GM19324 (cell line): Measurements from ENCODE around the gene ITGA2.
"Not testable (repeated sequence)": the region's sequence is repeated elsewhere in the genome, so short reads cannot be mapped to it uniquely, and the experiment has no call there.

ENCODE experiments used
- ATAC-seq: cut with Tn5 transposase; IDR thresholded peaks from one replicate; pipeline ENCODE4 v1.9.1; 2021; ENCODE audit warnings: mild to moderate bottlenecking, moderate library complexity; ENCODE audit not compliant: unreplicated experiment, low FRiP score

Gene ITGA2

DNA sequence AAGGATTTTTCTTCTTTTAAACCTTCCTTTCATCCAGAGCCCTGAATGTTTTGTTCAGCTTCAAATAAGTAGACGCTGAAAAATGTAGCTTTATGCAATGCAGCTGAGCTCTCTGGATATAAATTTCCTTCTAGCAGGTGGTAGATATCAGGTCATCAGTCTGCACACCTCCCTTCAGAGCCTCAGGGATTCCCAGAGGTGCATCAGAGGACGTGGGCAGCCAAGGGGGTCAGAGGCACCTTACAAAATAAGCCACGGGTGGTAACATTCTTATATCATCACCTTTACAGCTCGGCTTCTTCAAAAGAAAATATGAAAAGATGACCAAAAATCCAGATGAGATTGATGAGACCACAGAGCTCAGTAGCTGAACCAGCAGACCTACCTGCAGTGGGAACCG is 101.1 kb downstream of the ITGA2 start:
- ATAC-seq: no peak

DNA sequence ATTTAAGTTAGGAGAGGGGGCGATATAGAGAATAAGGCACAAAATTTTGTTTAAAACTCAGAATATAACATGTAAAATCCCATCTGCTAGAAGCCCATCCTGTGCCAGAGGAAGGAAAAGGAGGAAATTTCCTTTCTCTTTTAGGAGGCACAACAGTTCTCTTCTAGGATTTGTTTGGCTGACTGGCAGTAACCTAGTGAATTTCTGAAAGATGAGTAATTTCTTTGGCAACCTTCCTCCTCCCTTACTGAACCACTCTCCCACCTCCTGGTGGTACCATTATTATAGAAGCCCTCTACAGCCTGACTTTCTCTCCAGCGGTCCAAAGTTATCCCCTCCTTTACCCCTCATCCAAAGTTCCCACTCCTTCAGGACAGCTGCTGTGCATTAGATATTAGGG is 102.1 kb downstream of the ITGA2 start:
- no peak for ATAC-seq

DNA sequence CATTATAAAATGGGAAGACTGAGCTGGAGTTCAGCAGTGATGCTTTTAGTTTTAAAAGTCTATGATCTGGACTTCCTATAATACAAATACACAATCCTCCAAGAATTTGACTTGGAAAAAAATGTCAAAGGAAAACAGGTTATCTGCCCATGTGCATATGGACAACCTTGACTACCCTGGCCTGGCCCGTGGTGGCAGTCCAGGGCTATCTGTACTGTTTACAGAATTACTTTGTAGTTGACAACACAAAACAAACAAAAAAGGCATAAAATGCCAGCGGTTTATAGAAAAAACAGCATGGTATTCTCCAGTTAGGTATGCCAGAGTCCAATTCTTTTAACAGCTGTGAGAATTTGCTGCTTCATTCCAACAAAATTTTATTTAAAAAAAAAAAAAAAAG is 103.1 kb downstream of the ITGA2 start:
- no peak for ATAC-seq

DNA sequence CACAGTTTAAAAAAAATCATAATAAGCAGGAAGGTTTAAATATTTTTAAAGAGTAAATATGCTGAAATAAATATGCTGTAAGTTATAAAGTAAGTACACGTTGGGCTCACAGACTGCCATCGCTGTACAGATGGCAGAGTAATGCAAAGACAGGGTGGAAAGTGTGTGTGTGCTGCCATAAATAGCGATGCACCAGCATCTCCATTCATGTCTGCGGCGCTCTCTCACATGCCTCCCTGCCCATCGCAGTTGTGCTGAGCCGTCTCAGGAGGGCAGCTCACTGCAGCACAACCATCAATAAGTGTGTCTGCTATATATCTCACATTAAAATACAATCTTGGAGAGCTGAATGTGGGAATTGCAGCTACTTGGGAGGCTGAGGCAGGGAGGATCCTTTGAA is 106.1 kb downstream of the ITGA2 start:
- no peak for ATAC-seq

DNA sequence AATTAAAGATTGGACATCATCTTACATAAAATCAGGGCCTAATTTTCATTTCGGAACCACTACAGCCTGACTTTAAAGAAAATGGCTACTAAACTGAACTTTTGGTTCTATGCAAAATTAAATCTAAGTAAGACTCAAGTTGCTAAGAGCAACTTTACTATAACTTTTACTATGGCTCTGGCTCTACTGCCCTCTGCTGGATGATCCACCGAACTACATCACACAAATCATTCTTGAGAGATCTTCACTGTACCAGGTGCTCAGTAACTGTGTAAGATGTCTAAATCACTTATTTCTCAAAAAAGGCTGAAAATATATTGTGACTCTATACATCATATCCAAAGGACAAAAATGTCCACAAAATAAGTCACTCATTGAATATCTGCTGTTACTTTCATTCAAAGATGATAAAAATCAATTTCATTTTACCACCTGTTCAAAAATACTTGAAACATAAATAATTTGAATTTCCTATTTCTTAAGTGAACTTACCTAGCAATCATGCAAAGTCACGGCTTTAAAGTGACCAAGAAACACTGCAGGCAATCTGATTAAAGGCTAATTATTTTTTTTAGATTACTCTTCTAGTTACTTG is 106.9 kb downstream of the ITGA2 start:
- ATAC-seq: no peak

DNA sequence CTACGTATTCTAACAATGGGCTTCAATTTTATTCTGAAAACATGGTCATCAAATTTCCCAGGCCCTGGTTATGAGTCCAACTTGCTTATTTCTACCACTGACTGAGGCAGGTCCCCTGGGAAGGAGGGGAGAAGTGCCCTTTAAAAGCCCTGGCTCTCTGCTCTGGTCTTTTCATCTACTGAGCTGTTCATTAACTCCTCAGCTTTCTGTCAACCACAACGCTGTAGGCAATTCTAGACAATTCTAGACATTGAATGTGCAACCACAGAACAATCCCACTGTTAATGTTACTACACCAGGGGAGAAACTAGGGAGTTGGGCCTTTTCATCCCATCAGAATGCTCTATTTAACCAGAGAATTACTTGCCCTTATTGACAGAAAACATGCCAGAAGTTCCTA is 110.4 kb downstream of the ITGA2 start:
- ATAC-seq: no peak

DNA sequence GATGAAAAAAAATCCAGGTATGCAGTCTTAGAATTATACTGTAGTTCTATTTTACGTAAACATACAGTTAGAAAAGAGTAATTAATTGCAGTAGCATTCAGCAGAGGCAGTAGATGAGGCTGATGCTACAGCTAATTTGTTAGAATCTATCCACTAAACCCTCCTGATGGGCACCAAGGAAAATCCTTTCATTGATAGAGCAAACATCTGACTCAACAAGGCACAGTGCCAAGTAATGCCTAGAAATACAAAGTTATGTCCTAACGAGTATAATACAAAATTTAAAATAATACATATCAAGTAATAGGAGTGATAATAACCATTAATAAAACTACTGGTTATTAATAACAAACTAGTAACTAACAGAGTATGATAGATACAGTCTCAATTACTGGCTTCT is 111.5 kb downstream of the ITGA2 start:
- no peak for ATAC-seq

DNA sequence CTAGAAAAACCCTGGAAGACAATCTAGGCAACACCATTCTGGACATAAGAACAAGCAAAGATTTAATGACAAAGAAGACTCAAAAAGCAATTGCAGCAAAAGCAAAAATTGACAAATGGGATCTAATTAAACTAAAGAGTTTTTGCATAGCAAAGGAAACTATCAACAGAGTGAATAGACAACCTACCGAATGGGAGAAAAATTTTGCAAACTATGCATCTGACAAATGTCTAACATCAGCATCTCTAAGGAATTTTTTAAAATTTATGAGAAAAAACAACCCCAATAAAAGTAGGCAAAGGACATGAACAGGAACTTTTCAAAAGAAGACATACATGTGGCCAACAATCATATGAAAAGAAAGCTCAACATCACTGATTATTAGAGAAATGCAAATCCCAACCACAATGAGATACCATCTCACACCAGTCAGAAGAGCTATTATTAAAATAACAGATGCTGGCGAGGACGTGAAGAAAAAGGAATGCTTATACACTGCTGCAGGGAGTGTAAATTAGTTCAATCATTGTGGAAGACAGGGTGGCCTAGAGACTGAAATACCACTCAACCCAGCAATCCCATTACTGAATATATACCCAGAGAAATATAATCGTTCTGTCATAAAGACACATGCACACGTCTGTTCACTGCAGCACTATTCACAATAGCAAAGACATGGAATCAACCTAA is 116.6 kb downstream of the ITGA2 start:
- no peak for ATAC-seq

DNA sequence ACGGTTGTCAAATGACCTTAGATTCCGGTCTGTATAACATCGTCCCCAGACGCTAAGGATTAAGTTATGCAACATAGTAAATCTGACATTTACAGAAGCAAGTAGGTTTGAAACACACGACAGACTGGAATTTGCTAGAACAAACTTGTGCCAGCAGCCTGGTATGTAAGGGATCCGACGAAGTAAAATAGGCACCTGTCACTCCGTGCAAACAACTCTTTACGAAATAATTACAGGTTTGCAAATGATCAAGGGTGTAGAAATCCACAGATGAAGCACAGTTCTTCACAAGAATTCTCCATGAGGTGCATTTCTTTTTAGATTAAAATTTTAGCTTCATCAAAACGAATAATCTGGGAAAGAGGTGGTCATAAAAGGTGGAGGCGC is 119.9 kb downstream of the ITGA2 start:
- ATAC-seq: peak; percentile 3

DNA sequence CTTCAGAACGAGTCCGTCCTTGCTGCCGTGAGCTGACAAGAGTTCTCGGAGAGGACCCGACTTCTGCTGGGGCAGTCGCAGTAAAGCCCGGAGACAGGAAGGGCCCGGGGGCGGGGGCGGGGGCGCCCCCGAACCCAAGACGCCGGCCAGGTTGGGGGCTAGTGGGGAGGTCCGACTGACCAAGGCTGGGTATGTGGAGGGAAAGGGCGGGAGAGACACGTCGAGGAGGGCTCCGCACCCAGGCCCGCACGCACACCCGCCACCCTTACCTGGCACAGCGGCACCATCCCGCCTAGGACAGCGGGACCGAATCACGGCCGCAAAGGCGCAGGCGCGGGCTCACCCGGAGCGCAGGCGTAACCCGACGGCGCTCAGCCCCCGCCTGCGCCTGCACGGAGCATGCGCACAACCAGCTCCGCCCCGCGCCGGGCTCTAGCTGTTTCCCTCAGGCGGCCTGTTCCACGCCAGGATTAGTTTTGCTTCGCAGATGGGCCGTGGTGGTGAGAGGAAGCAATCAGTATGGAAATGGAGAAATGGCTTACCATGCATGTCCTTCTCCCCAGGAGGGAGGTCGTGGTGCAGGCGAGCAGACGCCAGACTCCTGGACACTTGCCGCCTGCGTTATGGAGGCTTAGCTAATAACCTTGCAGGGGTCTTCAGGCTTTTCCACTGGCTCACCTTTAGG is 120.4 kb downstream of the ITGA2 start, which contains the start of gene MOCS2:
TSS of gene MOCS2 (minus strand) at position 315 of the 685 bp plus-strand sequence. CDS start 2,583 bp downstream, outside the sequence.
- ATAC-seq: peak; percentile 99

DNA sequence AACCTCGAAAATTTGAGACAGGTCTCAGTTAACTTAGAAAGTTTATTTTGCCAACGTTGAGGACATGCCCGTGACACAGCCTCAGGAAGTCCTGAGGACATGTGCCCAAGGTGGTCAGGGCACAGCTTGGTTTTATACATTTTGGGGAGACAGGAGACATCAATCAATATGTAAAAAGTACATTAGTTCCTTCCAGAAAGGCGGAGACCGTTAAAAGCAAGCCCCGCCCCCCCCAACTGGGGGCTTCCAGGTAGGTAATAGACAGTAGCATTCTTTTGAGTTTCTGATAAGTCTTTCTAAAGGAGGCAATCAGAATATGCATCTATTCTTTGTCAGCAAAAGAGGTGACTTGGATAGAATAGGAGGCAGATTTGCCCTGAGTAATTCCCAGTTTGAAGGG is 121.0 kb downstream of the ITGA2 start:
- peak; percentile 13 for ATAC-seq

DNA sequence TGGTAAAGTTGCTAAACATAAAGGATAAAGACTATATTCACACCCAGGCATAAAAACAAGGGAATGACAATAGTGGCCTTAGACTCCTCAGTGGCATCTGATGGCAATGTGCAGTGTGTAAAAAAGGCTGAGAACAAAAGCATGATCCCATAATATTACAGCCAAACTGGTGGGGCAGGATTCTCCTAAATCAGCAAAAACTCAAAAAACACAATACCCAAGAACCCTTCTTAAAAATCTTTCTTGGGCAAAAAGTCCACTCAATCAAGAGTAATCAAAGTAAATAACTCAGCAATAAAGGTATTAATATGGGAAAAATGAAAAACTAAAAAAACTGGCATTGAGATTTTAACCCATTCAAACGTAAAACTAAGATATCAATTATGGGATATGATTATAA is 122.0 kb downstream of the ITGA2 start:
- no peak for ATAC-seq

DNA sequence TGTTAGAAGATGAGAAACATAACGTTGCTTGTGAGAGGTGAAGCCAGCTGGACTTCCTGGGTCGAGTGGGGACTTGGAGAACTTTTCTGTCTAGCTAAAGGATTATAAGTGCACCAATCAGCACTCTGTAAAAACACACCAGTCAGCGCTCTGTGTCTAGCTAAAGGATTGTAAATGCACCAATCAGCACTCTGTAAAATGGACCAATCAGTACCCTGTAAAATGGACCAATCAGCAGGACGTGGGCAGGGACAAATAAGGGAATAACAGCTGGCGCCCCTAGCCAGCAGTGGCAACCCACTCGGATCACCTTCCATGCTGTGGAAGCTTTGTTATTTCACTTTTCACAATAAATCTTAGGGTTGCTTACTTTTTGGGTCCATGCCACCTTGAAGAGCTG is 123.2 kb downstream of the ITGA2 start:
- not testable (repeated sequence) for ATAC-seq

DNA sequence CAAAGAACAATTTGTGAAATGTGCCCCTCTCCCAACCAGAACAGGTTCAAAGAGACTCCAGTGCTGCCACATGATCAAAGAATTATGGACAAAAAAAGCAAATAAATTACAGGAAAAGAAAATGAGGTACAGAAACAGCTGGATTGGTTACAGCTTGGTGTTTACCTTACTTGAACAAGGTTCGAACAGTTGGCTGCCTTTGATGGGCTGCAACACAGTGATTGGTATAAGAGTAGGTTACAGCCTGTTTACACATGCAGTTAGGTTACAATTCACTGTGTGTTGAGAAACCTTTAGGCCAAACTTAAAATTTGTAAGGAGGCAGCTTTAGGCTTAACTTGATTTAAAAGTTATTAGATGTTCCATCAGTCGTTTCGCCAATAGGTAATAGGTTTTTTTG is 123.8 kb downstream of the ITGA2 start:
- ATAC-seq: no peak

DNA sequence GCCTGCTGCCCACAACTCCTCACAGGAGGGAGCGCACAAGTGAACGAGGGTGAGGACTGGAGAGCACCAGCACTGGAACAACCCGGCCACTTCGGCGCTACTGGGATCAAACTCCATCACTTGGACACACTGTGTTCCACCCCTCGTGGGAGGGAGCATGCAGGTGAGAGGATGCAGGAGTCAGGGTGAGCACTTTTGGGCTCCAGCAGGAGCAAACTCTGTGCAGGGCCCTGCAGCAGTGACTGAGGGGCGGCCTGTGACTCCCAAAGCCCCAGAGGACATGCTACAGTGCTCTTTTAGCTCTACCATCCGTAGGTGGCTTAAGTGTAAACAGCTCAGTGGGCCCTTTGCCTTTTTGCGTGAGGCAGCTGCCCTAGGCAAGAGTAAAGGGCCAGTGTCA is 124.8 kb downstream of the ITGA2 start:
- ATAC-seq: no peak

DNA sequence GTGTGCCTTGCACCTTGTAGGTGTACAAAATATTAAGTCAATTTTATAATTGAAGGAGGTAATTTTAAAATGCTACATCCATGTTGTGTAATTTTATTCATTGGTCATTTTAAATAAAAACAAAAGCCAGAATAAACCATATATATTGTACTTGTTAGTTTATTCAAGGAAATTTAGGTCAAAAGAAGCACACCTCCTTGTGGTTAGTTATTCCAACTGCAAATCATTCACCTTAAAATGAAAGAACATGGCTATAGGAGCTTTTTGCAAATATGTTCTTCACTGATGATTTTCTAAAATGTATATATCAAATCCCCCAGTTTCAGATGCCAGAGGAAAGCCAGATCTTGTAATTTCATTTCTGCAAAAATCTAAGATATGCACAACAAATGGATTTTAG is 125.8 kb downstream of the ITGA2 start:
- no peak for ATAC-seq

DNA sequence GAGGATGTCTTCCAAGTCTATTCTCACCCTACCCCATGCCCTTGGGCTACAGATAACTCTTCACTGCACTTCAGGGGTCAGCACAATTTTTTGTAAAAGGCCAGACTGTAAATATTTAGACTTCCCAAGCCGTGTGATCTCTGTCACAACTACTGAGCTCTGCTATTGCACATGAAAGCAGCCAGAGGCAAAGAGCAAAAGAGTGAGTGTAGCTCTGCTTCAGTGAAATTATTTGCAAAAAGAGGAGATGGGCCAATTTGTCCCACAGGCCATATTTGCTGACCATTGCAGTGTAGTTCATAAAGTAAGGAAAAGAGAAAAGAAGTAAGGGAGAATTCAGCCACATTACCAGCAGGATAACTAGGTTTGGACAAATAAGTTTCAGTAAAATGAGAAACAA is 127.4 kb downstream of the ITGA2 start:
- no peak for ATAC-seq

DNA sequence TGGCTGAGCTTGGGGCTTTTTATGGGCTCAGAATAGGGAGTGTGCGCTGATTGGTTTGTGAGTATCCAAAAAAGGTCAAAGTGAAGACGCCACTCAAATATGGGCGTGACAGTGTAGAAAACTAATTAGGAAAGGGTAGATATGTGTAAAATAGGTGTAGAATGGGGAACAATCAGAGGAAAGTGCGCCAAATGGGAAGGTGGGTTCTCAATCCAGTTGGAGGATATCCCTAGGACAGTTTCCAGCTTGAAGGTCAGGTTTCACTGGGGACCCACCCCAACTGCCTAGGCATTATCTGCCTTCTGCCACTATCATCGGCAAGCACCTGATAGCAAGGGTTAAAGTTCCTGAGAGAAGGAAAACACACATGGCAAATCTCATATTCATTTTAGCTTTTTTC is 129.7 kb downstream of the ITGA2 start:
- ATAC-seq: no peak

DNA sequence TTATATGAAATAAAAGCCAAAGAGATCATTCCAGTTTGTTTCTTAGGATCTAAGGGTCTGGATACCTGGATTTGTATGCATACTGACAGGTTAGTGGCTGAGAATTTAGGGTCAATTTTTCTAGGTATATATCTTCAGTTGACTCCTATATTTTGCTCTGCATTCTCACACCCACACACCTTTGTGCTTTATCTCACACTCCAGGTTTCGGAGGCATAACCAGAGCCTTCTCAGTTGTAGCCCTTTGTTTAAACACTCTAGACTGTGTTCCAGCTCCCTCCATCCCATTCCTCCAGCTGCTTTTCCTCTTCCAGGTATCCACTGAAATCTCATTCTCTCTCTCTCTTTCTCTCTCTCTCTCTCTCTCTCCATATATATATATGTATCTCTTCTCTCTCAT is 131.0 kb downstream of the ITGA2 start:
- ATAC-seq: no peak

DNA sequence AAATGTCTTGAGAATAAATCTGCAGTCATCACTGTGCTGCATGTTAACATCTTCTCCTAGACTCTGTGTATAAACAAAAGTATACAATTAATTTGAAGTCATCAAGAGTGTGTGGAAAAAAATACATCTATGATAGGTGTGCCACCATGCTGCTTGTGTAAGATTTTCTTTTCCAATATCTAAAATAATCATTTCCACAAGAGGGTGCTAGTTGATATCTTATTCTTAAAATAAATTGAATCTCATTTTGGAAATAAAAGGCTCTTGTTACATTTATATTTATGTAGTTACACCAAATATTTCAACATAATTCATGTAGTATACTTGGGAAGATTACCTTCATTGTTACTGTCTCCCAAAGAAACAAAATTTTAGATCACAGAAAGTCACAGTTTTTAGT is 134.6 kb downstream of the ITGA2 start:
- no peak for ATAC-seq

DNA sequence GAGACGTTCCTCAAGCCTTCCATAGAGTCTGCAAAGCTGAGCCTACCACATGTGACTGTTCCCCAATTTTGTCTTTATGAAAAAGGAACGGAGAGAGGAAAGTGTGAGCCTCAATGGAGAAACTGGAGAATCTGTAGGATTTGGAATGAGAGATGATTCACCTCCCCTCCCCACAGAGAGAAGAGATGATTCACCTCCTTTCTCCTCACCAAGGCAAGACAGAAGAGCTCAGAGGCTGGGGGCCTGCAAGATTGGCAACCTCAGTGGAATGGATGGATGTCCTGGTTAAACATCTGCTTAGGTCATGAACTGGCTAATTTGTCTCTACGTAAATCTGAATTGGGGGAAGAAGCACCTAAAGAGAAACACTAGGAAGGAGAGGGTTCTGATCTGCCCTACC is 137.4 kb downstream of the ITGA2 start:
- no peak for ATAC-seq

DNA sequence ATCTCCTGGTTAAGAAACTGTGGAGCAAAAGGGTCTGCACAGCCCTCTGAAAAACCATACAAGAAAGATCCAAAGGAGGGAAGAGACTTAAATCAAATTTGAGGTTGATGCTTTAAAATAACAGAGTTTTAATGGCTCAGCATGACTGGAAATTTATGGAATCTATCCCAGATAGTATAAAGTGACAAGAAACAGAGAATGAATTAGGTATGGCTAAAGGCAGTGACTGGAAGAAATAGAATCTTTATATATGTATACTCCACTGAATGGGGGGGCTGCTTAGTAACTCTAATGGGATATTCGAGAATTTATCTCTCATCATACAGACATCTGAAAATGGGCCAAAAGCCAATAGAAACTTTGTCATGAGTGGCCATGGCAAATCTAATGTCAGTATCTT is 138.0 kb downstream of the ITGA2 start:
- ATAC-seq: no peak
